Spinal cord (tissue), 10 donors: ENCODE measurements around the gene SIL1. TPM values are rescaled to one million over a fixed set of nuclear protein-coding genes. Genes with fewer than 3 reads are reported as not detected.
A peak's percentile ranks its signal among the peaks of the same experiment; 100 is the strongest.

Source experiments
- DNase-seq, 6 donors: peaks; one replicate each; pipeline versions ENCODE4 v3.0.0 to v3.0.0-alpha.2; 2013 to 2015; ENCODE audit warnings: low spot score in 6 of 6, low read depth in 4 of 6
- H3K27ac ChIP-seq: one replicate; pipeline ENCODE4 v1.5.1; 2013; ENCODE audit warnings: low read depth, low read length, control low read depth
- H3K27me3 ChIP-seq: one replicate; pipeline ENCODE4 v1.6.1; 2013; ENCODE audit warnings: low read length; ENCODE audit not compliant: control insufficient read depth, insufficient read depth
- H3K36me3 ChIP-seq: one replicate; pipeline ENCODE4 v1.6.1; 2013; ENCODE audit warnings: low read length; ENCODE audit not compliant: control insufficient read depth, insufficient read depth
- H3K4me1 ChIP-seq: one replicate; pipeline ENCODE4 v1.6.1; 2013; ENCODE audit warnings: low read length; ENCODE audit not compliant: control insufficient read depth, insufficient read depth
- H3K4me3 ChIP-seq: one replicate; pipeline ENCODE4 v1.5.1; 2013; ENCODE audit warnings: low read depth, low read length, control low read depth
- H3K9me3 ChIP-seq: one replicate; pipeline ENCODE4 v1.6.1; 2013; ENCODE audit warnings: low read length; ENCODE audit not compliant: control insufficient read depth, insufficient read depth
- WGBS: methylation state at CpG from one replicate; pipeline ENCODE4 v1.1.5; 2013; ENCODE audit warnings: missing lambda C conversion rate; ENCODE audit not compliant: insufficient coverage; 5-methylcytosine and 5-hydroxymethylcytosine counted together
- polyA plus RNA-seq, 2 donors: library from polyadenylated mRNA; unstranded; fragments of 120-200 nt; gene quantifications; one replicate each; pipeline ENCODE4 v1.2.1, GENCODE V29; 2013; ENCODE audit not compliant: insufficient read length in 2 of 2
- total RNA-seq, 2 donors: library from RNA; depleted of rRNA in 1 of 2; stranded (reverse); fragments of 120-200 nt in 1 of 2; fragments of >200 nt in 1 of 2; gene quantifications; one replicate each; pipeline versions ENCODE4 v1.2.3 to v1.2.4, GENCODE V29; 2013 to 2014
- donor health status: healthy.

SIL1 gene
- total and polyA plus RNA-seq, 4 donors, result 18.8 to 53.7 (median 30.7) TPM

- peaks cover 7% of the 10 kb centered on the region for H3K36me3 ChIP-seq
- WGBS, result 95% methylated on average over 7 of the region's 8 CpGs
- no peak overlapping the region for H3K27ac ChIP-seq
Observed at GRCh38 chr5:138920181-138920580, 278.0 kb downstream of the SIL1 start.

GRCh38 chr5:138918686-138919085, 279.5 kb downstream of the SIL1 start:
- Histone ChIP-seq H3K4me1 (peaks cover 4% of the 10 kb centered on the region), H3K4me3 (no peak overlapping the region), H3K27ac (no peak overlapping the region), H3K9me3 (no peaks in the 10 kb centered on the region), H3K36me3 (peaks cover 4% of the 10 kb centered on the region), H3K27me3 (no peaks in the 10 kb centered on the region)
- DNase-seq, result peak in 1 of 6 donors; percentile 45
- 7% methylated on average over 3 of the region's 4 CpGs for WGBS

More at GRCh38 chr5:138920181-138920580, 278.0 kb downstream of the SIL1 start:
- no peaks in the 10 kb centered on the region for H3K9me3 ChIP-seq
- no peak overlapping the region for H3K4me3 ChIP-seq
- H3K4me1 ChIP-seq, result peaks cover 4% of the 10 kb centered on the region
- H3K27me3 ChIP-seq, result no peaks in the 10 kb centered on the region
- DNase-seq, result no peak

- no peak for DNase-seq
- no peak overlapping the region for H3K4me3 ChIP-seq
- no peaks in the 10 kb centered on the region for H3K27me3 ChIP-seq
- peaks cover 4% of the 10 kb centered on the region for H3K36me3 ChIP-seq
- peaks cover 4% of the 10 kb centered on the region for H3K4me1 ChIP-seq
- H3K27ac ChIP-seq, result no peak overlapping the region
- no CpG with 5 or more reads among the region's 3 CpGs for WGBS
- no peaks in the 10 kb centered on the region for H3K9me3 ChIP-seq
Observed at GRCh38 chr5:138914338-138914737, 283.8 kb downstream of the SIL1 start.

- Histone ChIP-seq H3K4me3 (no peak overlapping the region), H3K27me3 (no peaks in the 10 kb centered on the region), H3K4me1 (peaks cover 4% of the 10 kb centered on the region), H3K27ac (no peak overlapping the region), H3K9me3 (no peaks in the 10 kb centered on the region), H3K36me3 (peaks cover 4% of the 10 kb centered on the region)
- WGBS, result no CpG with 5 or more reads among the region's 3 CpGs
- DNase-seq, result no peak
Observed at GRCh38 chr5:138913773-138914172, 284.4 kb downstream of the SIL1 start.

- Histone ChIP-seq H3K4me1 (no peaks in the 10 kb centered on the region), H3K27me3 (no peaks in the 10 kb centered on the region), H3K36me3 (peaks cover 4% of the 10 kb centered on the region), H3K27ac (no peak overlapping the region), H3K4me3 (no peak overlapping the region), H3K9me3 (no peaks in the 10 kb centered on the region)
- DNase-seq, result no peak
- WGBS, result 90% methylated on average over 3 of the region's 4 CpGs
Observed at GRCh38 chr5:138912093-138912492, 286.1 kb downstream of the SIL1 start.

GRCh38 chr5:138911441-138911840, 286.7 kb downstream of the SIL1 start:
- H3K27ac ChIP-seq, result no peak overlapping the region
- H3K9me3 ChIP-seq, result no peaks in the 10 kb centered on the region
- no peak overlapping the region for H3K4me3 ChIP-seq
- no peaks in the 10 kb centered on the region for H3K4me1 ChIP-seq
- peaks cover 4% of the 10 kb centered on the region for H3K36me3 ChIP-seq
- no peak for DNase-seq
- no peaks in the 10 kb centered on the region for H3K27me3 ChIP-seq

GRCh38 chr5:138910546-138911185, 287.5 kb downstream of the SIL1 start:
- DNase-seq, result no peak
- H3K36me3 ChIP-seq, result peaks cover 4% of the 10 kb centered on the region
- no peaks in the 10 kb centered on the region for H3K9me3 ChIP-seq
- WGBS, result 92% methylated on average over 3 of the region's 7 CpGs
- H3K4me1 ChIP-seq, result no peaks in the 10 kb centered on the region
- no peaks in the 10 kb centered on the region for H3K27me3 ChIP-seq
- no peak overlapping the region for H3K4me3 ChIP-seq
- no peak overlapping the region for H3K27ac ChIP-seq

GRCh38 chr5:138909734-138910133, 288.4 kb downstream of the SIL1 start:
- Histone ChIP-seq H3K4me3 (no peak overlapping the region), H3K36me3 (peaks cover 9% of the 10 kb centered on the region), H3K27me3 (no peaks in the 10 kb centered on the region), H3K9me3 (no peaks in the 10 kb centered on the region), H3K4me1 (no peaks in the 10 kb centered on the region), H3K27ac (no peak overlapping the region)
- no peak for DNase-seq
- WGBS, result 100% methylated on average over 2 of the region's 2 CpGs

GRCh38 chr5:138905541-138905940, 292.6 kb downstream of the SIL1 start:
- H3K4me1 ChIP-seq, result peaks cover 4% of the 10 kb centered on the region
- H3K4me3 ChIP-seq, result no peak overlapping the region
- no peak overlapping the region for H3K27ac ChIP-seq
- DNase-seq, result no peak
- H3K27me3 ChIP-seq, result no peaks in the 10 kb centered on the region
- no peaks in the 10 kb centered on the region for H3K9me3 ChIP-seq
- 89% methylated on average over 1 of the region's 1 CpG for WGBS
- peaks cover 14% of the 10 kb centered on the region for H3K36me3 ChIP-seq

- Histone ChIP-seq H3K27ac (no peak overlapping the region), H3K4me1 (peaks cover 4% of the 10 kb centered on the region), H3K4me3 (no peak overlapping the region), H3K27me3 (no peaks in the 10 kb centered on the region), H3K9me3 (no peaks in the 10 kb centered on the region), H3K36me3 (peaks cover 14% of the 10 kb centered on the region)
- DNase-seq, result no peak
- 92% methylated on average over 4 of the region's 10 CpGs for WGBS
Observed at GRCh38 chr5:138903130-138903775, 294.9 kb downstream of the SIL1 start.
